Naive thymus-derived CD4-positive, alpha-beta T cell (primary cell): ENCODE data around the gene PLK1. TPM values are rescaled to one million over a fixed set of nuclear protein-coding genes. Genes with fewer than 3 reads are reported as not detected.

Experiments used
- polyA plus RNA-seq, 2 donors: library from polyadenylated mRNA; unstranded; fragments of 300-500 nt; fragmentation: Illumina TruSeq; gene quantifications; one replicate each; pipeline ENCODE4 v1.2.3, GENCODE V29; 2021
- total RNA-seq, 6 experiments: library from RNA in 5 of 6; stranded (reverse) in 5 of 6; gene quantifications; 1 replicate in 5 of 6; 2 replicates in 1 of 6; pipeline ENCODE4 v1.2.3 and lab custom pipeline; 2021 to 2026

The PLK1 gene
- total and polyA plus RNA-seq, 7 experiments from 2014 or later, result 0.16 to 65.0 (median 3.0) TPM

Other genes with a start within 250 kb of the PLK1 start
- gene COG7, start 225.7 kb upstream of the PLK1 start, total RNA-seq, result 10 to 100 TPM; 16.1 to 28.4 (median 22.6) TPM
- 10 to 100 TPM in 1 of 2 donors, 1 to 10 TPM in 1; 9.6 to 12.9 TPM for gene COG7, start 225.7 kb upstream of the PLK1 start, polyA plus RNA-seq
- gene GGA2, start 168.4 kb upstream of the PLK1 start, total RNA-seq, result 100 to 1,000 TPM in 4 of 5 experiments, 10 to 100 TPM in 1; 99.3 to 138 (median 104) TPM
- 10 to 100 TPM; 41.7 to 44.6 TPM for gene GGA2, start 168.4 kb upstream of the PLK1 start, polyA plus RNA-seq
- 10 to 100 TPM; 10.6 to 19.2 (median 15.1) TPM for gene EARS2, start 121.5 kb upstream of the PLK1 start, total RNA-seq
- gene EARS2, start 121.5 kb upstream of the PLK1 start, polyA plus RNA-seq, result 10 to 100 TPM; 14.0 to 15.7 TPM
- gene UBFD1, start 121.2 kb upstream of the PLK1 start, total RNA-seq, result 10 to 100 TPM; 43.4 to 54.4 (median 51.0) TPM
- 10 to 100 TPM in 1 of 2 donors, 1 to 10 TPM in 1; 8.3 to 16.7 TPM for gene UBFD1, start 121.2 kb upstream of the PLK1 start, polyA plus RNA-seq
- 10 to 100 TPM; 24.2 to 85.3 (median 38.2) TPM for gene NDUFAB1, start 82.6 kb upstream of the PLK1 start, total RNA-seq
- gene NDUFAB1, start 82.6 kb upstream of the PLK1 start, polyA plus RNA-seq, result 100 to 1,000 TPM; 167 to 209 TPM
- gene PALB2, start 37.6 kb upstream of the PLK1 start, total RNA-seq, result 10 to 100 TPM in 4 of 5 experiments, 1 to 10 TPM in 1; 6.2 to 27.2 (median 14.4) TPM
- gene PALB2, start 37.6 kb upstream of the PLK1 start, polyA plus RNA-seq, result 10 to 100 TPM in 1 of 2 donors, 1 to 10 TPM in 1; 5.9 to 10.0 TPM
- gene DCTN5, start 37.4 kb upstream of the PLK1 start, total RNA-seq, result 100 to 1,000 TPM in 1 of 5 experiments, 10 to 100 TPM in 4; 42.4 to 100 (median 54.0) TPM
- gene DCTN5, start 37.4 kb upstream of the PLK1 start, polyA plus RNA-seq, result 10 to 100 TPM; 34.9 to 56.7 TPM
- gene ERN2, start 34.3 kb downstream of the PLK1 start, total RNA-seq, result not detected
- gene ERN2, start 34.3 kb downstream of the PLK1 start, polyA plus RNA-seq, result not detected
- gene CHP2, start 76.1 kb downstream of the PLK1 start, total RNA-seq, result not detected
- not detected for gene CHP2, start 76.1 kb downstream of the PLK1 start, polyA plus RNA-seq
- gene PRKCB, start 157.1 kb downstream of the PLK1 start, total RNA-seq, result 100 to 1,000 TPM in 1 of 5 experiments, 10 to 100 TPM in 4; 72.5 to 180 (median 73.1) TPM
- 10 to 100 TPM; 32.4 to 56.2 TPM for gene PRKCB, start 157.1 kb downstream of the PLK1 start, polyA plus RNA-seq